ENCODE measurements around the gene NDST4. TPM values are rescaled to one million over a fixed set of nuclear protein-coding genes. Genes with fewer than 3 reads are reported as not detected.

Gene NDST4
- total RNA-seq, 4 donors from 2014 or later, result 0.83 TPM; not detected in 3

DNA sequence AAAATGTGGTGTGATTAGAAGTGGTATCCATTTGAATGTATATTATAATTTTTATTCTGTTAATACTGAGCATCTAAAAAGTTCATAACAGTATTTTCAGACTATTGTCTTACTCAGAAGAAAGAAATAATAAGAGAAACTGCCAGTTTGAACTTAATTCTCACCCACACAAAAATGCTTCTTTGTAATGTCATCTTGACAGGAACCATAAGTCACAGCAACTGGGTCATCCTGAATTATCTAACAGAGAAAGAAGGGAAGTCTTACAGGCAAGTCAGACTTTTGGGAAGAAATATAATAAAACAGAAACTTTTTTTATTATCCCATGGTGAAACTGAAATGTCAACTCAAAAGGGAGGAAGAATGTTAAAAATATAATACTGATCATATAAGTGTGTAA lies 83.1 kb downstream of the NDST4 start:
- DNase-seq, result no peak
- no peak overlapping the region for H3K27ac ChIP-seq
- TF ChIP-seq POLR2A (IDR thresholded peaks at IDR 0.05) (no peak), CTCF (IDR thresholded peaks at IDR 0.05) (no peak)
- no peaks in the 10 kb centered on the region for H3K36me3 ChIP-seq
- no peaks in the 10 kb centered on the region for H3K4me1 ChIP-seq
- no peak overlapping the region for H3K4me3 ChIP-seq (replicated peaks in 1 of 3)
- intact Hi-C loops (cut with DNase I), result no loop called here
- H3K27me3 ChIP-seq, result no peaks in the 10 kb centered on the region
- H3K9me3 ChIP-seq, result no peaks in the 10 kb centered on the region

DNA sequence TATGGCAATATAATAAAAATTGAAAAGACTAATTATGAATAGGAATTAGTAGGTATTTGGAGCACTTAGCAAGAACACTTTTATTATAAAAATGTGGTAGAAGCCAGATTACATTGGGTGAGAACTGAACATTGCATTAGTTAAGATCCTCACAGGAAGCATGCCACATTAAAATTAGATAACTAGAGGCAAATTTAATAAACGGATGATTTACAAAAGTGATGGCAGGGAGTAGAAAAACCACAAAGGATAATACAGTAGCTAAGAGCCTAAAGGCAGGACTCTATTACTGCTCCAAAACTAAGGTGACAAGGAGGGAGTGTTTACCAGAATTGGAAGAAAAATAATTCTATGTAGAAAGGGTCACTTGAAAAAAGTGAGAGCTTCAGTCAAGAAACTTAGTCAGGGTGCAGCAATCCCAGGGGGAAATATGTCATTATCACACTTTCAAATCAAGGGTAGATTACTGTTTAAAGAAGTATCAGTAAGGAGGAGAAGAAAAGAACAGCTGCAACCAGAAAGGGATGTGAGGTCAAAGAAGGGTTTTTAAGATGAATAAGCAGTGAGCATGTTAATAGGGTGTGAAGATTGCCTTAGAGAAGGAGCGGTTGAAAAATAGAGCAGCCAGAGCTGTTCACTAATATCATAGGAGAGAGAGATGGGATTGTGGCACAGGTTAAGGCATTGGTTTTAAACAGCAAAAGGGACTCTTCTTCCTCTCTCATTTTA lies 84.6 kb downstream of the NDST4 start:
- DNase-seq, result no peak
- intact Hi-C loops (cut with DNase I), result no loop called here
- Histone ChIP-seq H3K27ac (no peak overlapping the region), H3K36me3 (no peaks in the 10 kb centered on the region), H3K27me3 (no peaks in the 10 kb centered on the region), H3K4me3 (replicated peaks in 1 of 3) (no peak overlapping the region), H3K4me1 (no peaks in the 10 kb centered on the region), H3K9me3 (no peaks in the 10 kb centered on the region)
- 81 to 90% methylated on average over 2 of the region's 2 CpGs for WGBS, 2 donors
- TF ChIP-seq POLR2A (IDR thresholded peaks at IDR 0.05), result no peak
- no peak for TF ChIP-seq CTCF (IDR thresholded peaks at IDR 0.05)

DNA sequence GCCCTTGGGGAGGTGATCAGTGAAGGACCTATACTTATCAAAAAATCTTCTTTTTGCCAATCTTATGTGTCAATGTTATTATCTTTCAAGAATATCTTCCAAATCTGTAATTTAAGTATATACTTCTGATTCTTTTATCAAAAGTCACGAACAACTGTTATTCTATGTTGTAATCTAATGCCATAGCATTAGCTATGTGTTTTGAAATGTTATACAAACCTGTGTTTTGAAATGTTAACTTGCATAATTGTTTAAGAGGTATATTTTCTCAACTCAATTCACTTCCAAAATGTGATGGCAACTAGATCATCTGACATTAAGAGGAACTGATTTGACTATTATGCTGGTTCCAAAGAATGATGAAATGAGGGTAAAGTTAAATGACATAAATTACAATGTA lies 113.5 kb downstream of the NDST4 start:
- Histone ChIP-seq H3K27me3 (no peaks in the 10 kb centered on the region), H3K4me3 (replicated peaks in 1 of 3) (no peak overlapping the region), H3K27ac (no peak overlapping the region), H3K9me3 (no peaks in the 10 kb centered on the region), H3K36me3 (no peaks in the 10 kb centered on the region), H3K4me1 (no peaks in the 10 kb centered on the region)
- intact Hi-C loops (cut with DNase I), result no loop called here
- WGBS, 2 donors, result 72 to 74% methylated on average over 1 of the region's 1 CpG
- TF ChIP-seq POLR2A (IDR thresholded peaks at IDR 0.05) (no peak), CTCF (IDR thresholded peaks at IDR 0.05) (no peak)
- DNase-seq, result no peak

DNA sequence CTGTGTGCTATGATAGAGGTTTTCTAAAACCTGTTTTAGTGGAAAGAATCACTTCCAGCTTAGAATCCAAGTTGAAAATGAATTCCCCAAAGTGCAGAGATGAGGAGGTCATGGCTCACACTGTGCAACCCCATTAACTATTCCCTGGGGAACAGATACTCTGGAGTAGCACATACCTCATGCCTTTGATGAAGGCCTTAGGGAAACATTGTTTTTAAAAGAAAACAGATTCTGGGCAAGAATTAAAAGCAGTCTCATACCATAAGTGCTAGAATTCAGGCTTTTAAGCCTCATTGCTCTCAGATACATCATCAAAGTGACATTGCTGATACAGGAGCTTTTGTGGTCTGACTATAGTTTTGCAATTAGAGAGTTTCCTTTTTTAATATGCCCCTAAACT lies 115.1 kb downstream of the NDST4 start:
- no peaks in the 10 kb centered on the region for H3K27me3 ChIP-seq
- no peak for DNase-seq
- H3K36me3 ChIP-seq, result no peaks in the 10 kb centered on the region
- intact Hi-C loops (cut with DNase I), result no loop called here
- no peaks in the 10 kb centered on the region for H3K4me1 ChIP-seq
- no peak overlapping the region for H3K4me3 ChIP-seq (replicated peaks in 1 of 3)
- TF ChIP-seq CTCF (IDR thresholded peaks at IDR 0.05) (no peak), POLR2A (IDR thresholded peaks at IDR 0.05) (no peak)
- H3K9me3 ChIP-seq, result no peaks in the 10 kb centered on the region
- no peak overlapping the region for H3K27ac ChIP-seq

DNA sequence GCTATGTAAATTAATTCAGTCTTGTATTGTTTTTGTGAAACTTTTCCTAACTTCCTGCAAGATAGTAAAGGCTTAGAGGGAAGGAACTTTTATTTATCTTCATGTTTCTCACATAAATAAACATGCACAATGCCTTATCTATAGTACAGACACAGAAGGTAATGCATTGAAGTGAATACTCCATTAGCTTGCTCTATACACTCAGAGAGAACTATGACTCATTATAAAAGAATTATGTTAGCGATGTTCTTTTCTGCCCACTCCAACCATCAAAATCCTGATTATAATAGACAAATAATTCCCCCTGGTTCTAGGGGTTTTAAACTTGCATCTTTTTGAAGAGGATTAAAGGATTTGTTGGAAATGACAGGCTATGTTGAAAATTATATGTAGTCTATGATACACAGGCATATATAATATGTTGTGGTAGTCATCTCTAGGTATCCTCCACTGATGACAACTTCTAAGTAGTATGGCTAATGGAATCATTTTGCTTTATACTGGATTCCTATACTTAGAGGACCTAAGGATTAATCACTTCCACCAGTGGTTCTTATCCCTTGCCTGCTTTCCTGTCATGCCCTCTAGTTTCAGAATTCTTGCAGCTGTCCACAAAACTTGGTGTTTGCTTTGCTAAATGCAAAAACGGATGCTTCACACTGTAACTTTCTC lies 115.7 kb downstream of the NDST4 start:
- TF ChIP-seq CTCF (IDR thresholded peaks at IDR 0.05) (no peak), POLR2A (IDR thresholded peaks at IDR 0.05) (no peak)
- no peak for DNase-seq
- Histone ChIP-seq H3K4me3 (replicated peaks in 1 of 3) (no peak overlapping the region), H3K36me3 (no peaks in the 10 kb centered on the region), H3K9me3 (no peaks in the 10 kb centered on the region), H3K27me3 (no peaks in the 10 kb centered on the region), H3K27ac (no peak overlapping the region), H3K4me1 (no peaks in the 10 kb centered on the region)
- 50 to 61% methylated on average over 2 of the region's 2 CpGs for WGBS, 2 donors
- intact Hi-C loops (cut with DNase I), result no loop called here

Data from thyroid gland (tissue), 4 donors.